Thoracic aorta (tissue), 2 donors: ENCODE measurements around the gene WDR83. TPM values are rescaled to one million over a fixed set of nuclear protein-coding genes. Genes with fewer than 3 reads are reported as not detected.
A peak's percentile ranks its signal among the peaks of the same experiment; 100 is the strongest.

Experiments
- ATAC-seq: fragments of 150-250 bp; one replicate; pipeline ENCODE4 v1.8.0; 2017; ENCODE audit warnings: low read depth; ENCODE audit not compliant: insufficient number of reproducible peaks, low FRiP score
- DNase-seq: peaks from one replicate; pipeline ENCODE4 v3.0.0-alpha.2; 2020; ENCODE audit warnings: low spot score
- H3K27ac ChIP-seq, 2 donors: fragments of 200-600 bp; sonication (generic); 1 replicate in 1 of 2; 2 replicates in 1 of 2; pipeline ENCODE4 v1.5.1; 2016; ENCODE audit warnings: mild to moderate bottlenecking in 2 of 2, moderate library complexity in 2 of 2
- H3K27me3 ChIP-seq: fragments of 200-600 bp; sonication (generic); replicated peaks from 2 replicates; pipeline ENCODE4 v1.6.0; 2016; ENCODE audit warnings: mild to moderate bottlenecking; ENCODE audit not compliant: insufficient read depth
- H3K36me3 ChIP-seq: fragments of 200-600 bp; sonication (generic); one replicate; pipeline ENCODE4 v1.5.1; 2016
- H3K4me1 ChIP-seq, 2 donors: fragments of 200-600 bp; sonication (generic); 1 replicate in 1 of 2; 2 replicates in 1 of 2; pipeline versions ENCODE4 v1.5.1 to v1.6.0; 2016; ENCODE audit warnings: low read depth in 2 of 2, mild to moderate bottlenecking in 1 of 2; ENCODE audit not compliant: control insufficient read depth in 1 of 2
- H3K4me3 ChIP-seq: fragments of 200-600 bp; sonication (generic); 2 replicates; pipeline ENCODE4 v1.5.1; 2016; ENCODE audit warnings: mild to moderate bottlenecking
- H3K9me3 ChIP-seq: fragments of 200-600 bp; sonication (generic); 2 replicates; pipeline ENCODE4 v1.5.1; 2016
- CTCF ChIP-seq: fragments of 200-600 bp; sonication (generic); IDR thresholded peaks from one replicate; pipeline ENCODE4 v1.5.1; 2019; ENCODE audit warnings: antibody characterized with exemption
- total RNA-seq, 2 donors: library from RNA; depleted of rRNA; stranded (reverse); fragments of >200 nt; gene quantifications; one replicate each; pipeline versions ENCODE4 v1.1.0 to v1.2.3, GENCODE V29; 2016

WDR83 gene
- total RNA-seq, 2 donors from 2014 or later, result 12.1 to 16.2 TPM

GRCh38 chr19:12689581-12690216 is 23.1 kb downstream of the WDR83 start:
- Histone ChIP-seq H3K9me3 (no peaks in the 10 kb centered on the region), H3K36me3 (no peaks in the 10 kb centered on the region), H3K4me3 (no peak overlapping the region), H3K27ac (no peak overlapping the region), H3K27me3 (no peaks in the 10 kb centered on the region), H3K4me1 (peaks cover 0 to under 1% of the 10 kb centered on the region in 2 donors)
- TF ChIP-seq CTCF, result no peak
- ATAC-seq (no peak), DNase-seq (no peak)

GRCh38 chr19:12692960-12693359 is 26.4 kb downstream of the WDR83 start:
- Histone ChIP-seq H3K36me3 (no peaks in the 10 kb centered on the region), H3K9me3 (no peaks in the 10 kb centered on the region), H3K27ac (no peak overlapping the region), H3K27me3 (no peaks in the 10 kb centered on the region), H3K4me3 (no peak overlapping the region), H3K4me1 (peaks cover 10 to 18% of the 10 kb centered on the region in 2 donors)
- DNase-seq, result no peak
- no peak for TF ChIP-seq CTCF
- no peak for ATAC-seq

- Histone ChIP-seq H3K4me1 (peaks cover 10 to 18% of the 10 kb centered on the region in 2 donors), H3K36me3 (no peaks in the 10 kb centered on the region), H3K4me3 (no peak overlapping the region), H3K27ac (no peak overlapping the region), H3K27me3 (no peaks in the 10 kb centered on the region), H3K9me3 (no peaks in the 10 kb centered on the region)
- no peak for DNase-seq
- no peak for ATAC-seq
- TF ChIP-seq CTCF, result no peak
Observed at GRCh38 chr19:12694641-12695040, 28.0 kb downstream of the WDR83 start.

- no peak overlapping the region for H3K4me3 ChIP-seq
- TF ChIP-seq CTCF, result no peak
- ATAC-seq (no peak), DNase-seq (no peak)
- H3K4me1 ChIP-seq, result peaks cover 10 to 18% of the 10 kb centered on the region in 2 donors
- no peaks in the 10 kb centered on the region for H3K9me3 ChIP-seq
- peaks cover 3% of the 10 kb centered on the region for H3K36me3 ChIP-seq
- no peak overlapping the region for H3K27ac ChIP-seq
- H3K27me3 ChIP-seq, result no peaks in the 10 kb centered on the region
Observed at GRCh38 chr19:12695096-12695495, 28.5 kb downstream of the WDR83 start.

- no peak for DNase-seq
- no peak for TF ChIP-seq CTCF
Observed at GRCh38 chr19:12695514-12695913, 28.9 kb downstream of the WDR83 start.

More at GRCh38 chr19:12695514-12695913, 28.9 kb downstream of the WDR83 start:
- no peak for ATAC-seq
- H3K27me3 ChIP-seq, result no peaks in the 10 kb centered on the region
- H3K36me3 ChIP-seq, result peaks cover 5% of the 10 kb centered on the region
- H3K4me3 ChIP-seq, result peak overlapping the region; percentile 97
- peaks cover 10 to 18% of the 10 kb centered on the region in 2 donors for H3K4me1 ChIP-seq
- H3K27ac ChIP-seq, result no peak overlapping the region
- no peaks in the 10 kb centered on the region for H3K9me3 ChIP-seq
